Activated CD4-positive, alpha-beta T cell treated with anti-CD3 and anti-CD28 coated beads, Interleukin-2, amount 10 ng/mL, durations not matched to agents 24 days and 14 days (primary cell): Measurements from ENCODE around the gene PHTF2. TPM values are rescaled to one million over a fixed set of nuclear protein-coding genes. Genes with fewer than 3 reads are reported as not detected.

ENCODE experiments used
- DNase-seq: peaks from one replicate; pipeline ENCODE4 v3.0.0; 2022
- H3K27ac Mint-ChIP-seq: one replicate; pipeline ENCODE4 v1.8.0; 2022; ENCODE audit warnings: mild to moderate bottlenecking, mixed read lengths
- H3K27me3 Mint-ChIP-seq: one replicate; pipeline ENCODE4 v1.8.0; 2022; ENCODE audit warnings: mixed read lengths
- H3K36me3 Mint-ChIP-seq: one replicate; pipeline ENCODE4 v1.8.0; 2022; ENCODE audit warnings: low read depth, mild to moderate bottlenecking, mixed read lengths
- H3K4me1 Mint-ChIP-seq: one replicate; pipeline ENCODE4 v1.8.0; 2021; ENCODE audit warnings: mixed read lengths
- H3K4me3 Mint-ChIP-seq: one replicate; pipeline ENCODE4 v1.8.0; 2022; ENCODE audit warnings: mild to moderate bottlenecking, moderate library complexity, mixed read lengths
- H3K9me3 Mint-ChIP-seq: one replicate; pipeline ENCODE4 v1.8.0; 2021; ENCODE audit warnings: mixed read lengths
- intact Hi-C: fragments of 100-400 bp; cut with micrococcal nuclease; formaldehyde crosslinking; loops from one replicate; pipeline ENCODE4 v1.15.1; 2023
- total RNA-seq: library from RNA; stranded (reverse); gene quantifications from 2 replicates; pipeline ENCODE4 v1.2.3, GENCODE V29; 2022

PHTF2 gene
- total RNA-seq = 31.5 and 32.1 TPM in 2 replicates

- peaks cover 31% of the 10 kb centered on the region for H3K36me3 Mint-ChIP-seq
- H3K4me1 Mint-ChIP-seq = peaks cover 54% of the 10 kb centered on the region
- H3K9me3 Mint-ChIP-seq = no peaks in the 10 kb centered on the region
- intact Hi-C loops = loop anchor here (1.0 to 5.0 kb wide), 7 partner anchors 36 to 262 kb away; partner anchors contain the start of gene RSBN1L
- H3K27me3 Mint-ChIP-seq = no peaks in the 10 kb centered on the region
- peak; percentile 98 for DNase-seq
- H3K4me3 Mint-ChIP-seq = peak within 1 kb of the TSS; percentile 97
- peak within 1 kb of the TSS; percentile 98 for H3K27ac Mint-ChIP-seq
Measured at GRCh38 chr7:77798394-77799077, at the start of gene PHTF2, which contains the start of gene TMEM60. Gene PHTF2 (plus strand): TSS chr7:77798773. Gene TMEM60 (minus strand): TSS chr7:77798434. CDS start chr7:77794373, 4,061 bp downstream.

GRCh38 chr7:77752016-77752415 is 46.6 kb upstream of the PHTF2 start:
- Mint-ChIP-seq H3K36me3 (peaks cover 25% of the 10 kb centered on the region), H3K4me3 (no peak overlapping the region), H3K27me3 (no peaks in the 10 kb centered on the region), H3K27ac (no peak overlapping the region), H3K9me3 (no peaks in the 10 kb centered on the region), H3K4me1 (peaks cover 16% of the 10 kb centered on the region)
- peak; percentile 51 for DNase-seq
- intact Hi-C loops = no loop called here

- Mint-ChIP-seq H3K4me1 (peaks cover 21% of the 10 kb centered on the region), H3K36me3 (peaks cover 25% of the 10 kb centered on the region), H3K9me3 (no peaks in the 10 kb centered on the region), H3K4me3 (no peak overlapping the region), H3K27me3 (no peaks in the 10 kb centered on the region), H3K27ac (no peak overlapping the region)
- intact Hi-C loops = no loop called here
- no peak for DNase-seq
Measured at GRCh38 chr7:77753173-77753572, 45.4 kb upstream of the PHTF2 start.

GRCh38 chr7:77757589-77757988 is 41.0 kb upstream of the PHTF2 start:
- Mint-ChIP-seq H3K27ac (no peak overlapping the region), H3K4me1 (peaks cover 23% of the 10 kb centered on the region), H3K9me3 (no peaks in the 10 kb centered on the region), H3K27me3 (no peaks in the 10 kb centered on the region), H3K36me3 (peaks cover 8% of the 10 kb centered on the region), H3K4me3 (no peak overlapping the region)
- no peak for DNase-seq
- intact Hi-C loops = no loop called here

- H3K9me3 Mint-ChIP-seq = no peaks in the 10 kb centered on the region
Measured at GRCh38 chr7:77759294-77759889, 39.2 kb upstream of the PHTF2 start.

GRCh38 chr7:77760809-77761453 is 37.6 kb upstream of the PHTF2 start:
- intact Hi-C loops = no loop called here
- Mint-ChIP-seq H3K4me3 (no peak overlapping the region), H3K36me3 (peaks cover 4% of the 10 kb centered on the region)

More at GRCh38 chr7:77759294-77759889, 39.2 kb upstream of the PHTF2 start:
- peaks cover 4% of the 10 kb centered on the region for H3K36me3 Mint-ChIP-seq
- H3K4me3 Mint-ChIP-seq = no peak overlapping the region
- H3K27ac Mint-ChIP-seq = no peak overlapping the region
- H3K27me3 Mint-ChIP-seq = no peaks in the 10 kb centered on the region
- peak; percentile 92 for DNase-seq
- peaks cover 12% of the 10 kb centered on the region for H3K4me1 Mint-ChIP-seq
- intact Hi-C loops = loop anchor here (1.0 to 2.0 kb wide), 4 partner anchors 39 to 108 kb away; partner anchors contain the start of genes PHTF2 and TMEM60

GRCh38 chr7:77765481-77765880 is 33.1 kb upstream of the PHTF2 start:
- no peak overlapping the region for H3K4me3 Mint-ChIP-seq
- H3K9me3 Mint-ChIP-seq = no peaks in the 10 kb centered on the region
- H3K27ac Mint-ChIP-seq = no peak overlapping the region
- intact Hi-C loops = no loop called here
- peaks cover 2% of the 10 kb centered on the region for H3K4me1 Mint-ChIP-seq
- H3K27me3 Mint-ChIP-seq = no peaks in the 10 kb centered on the region
- H3K36me3 Mint-ChIP-seq = peaks cover 20% of the 10 kb centered on the region
- peak; percentile 5 for DNase-seq

More at GRCh38 chr7:77760809-77761453, 37.6 kb upstream of the PHTF2 start:
- no peak for DNase-seq
- H3K9me3 Mint-ChIP-seq = no peaks in the 10 kb centered on the region
- peaks cover 13% of the 10 kb centered on the region for H3K4me1 Mint-ChIP-seq
- H3K27me3 Mint-ChIP-seq = no peaks in the 10 kb centered on the region
- no peak overlapping the region for H3K27ac Mint-ChIP-seq

- Mint-ChIP-seq H3K4me3 (no peak overlapping the region), H3K36me3 (peaks cover 22% of the 10 kb centered on the region), H3K27ac (no peak overlapping the region), H3K4me1 (peaks cover 2% of the 10 kb centered on the region), H3K9me3 (no peaks in the 10 kb centered on the region), H3K27me3 (no peaks in the 10 kb centered on the region)
- intact Hi-C loops = no loop called here
- DNase-seq = peak; percentile 28
Measured at GRCh38 chr7:77765906-77766800, 32.4 kb upstream of the PHTF2 start.

- no peak for DNase-seq
- Mint-ChIP-seq H3K4me1 (peaks cover 2% of the 10 kb centered on the region), H3K4me3 (no peak overlapping the region), H3K36me3 (peaks cover 22% of the 10 kb centered on the region), H3K27ac (peak overlapping the region; percentile 49), H3K9me3 (no peaks in the 10 kb centered on the region), H3K27me3 (no peaks in the 10 kb centered on the region)
- intact Hi-C loops = no loop called here
Measured at GRCh38 chr7:77766801-77767605, 31.6 kb upstream of the PHTF2 start.

- H3K27ac Mint-ChIP-seq = no peak overlapping the region
- no peak overlapping the region for H3K4me3 Mint-ChIP-seq
- H3K4me1 Mint-ChIP-seq = peaks cover 2% of the 10 kb centered on the region
- peaks cover 34% of the 10 kb centered on the region for H3K36me3 Mint-ChIP-seq
- intact Hi-C loops = no loop called here
- no peaks in the 10 kb centered on the region for H3K9me3 Mint-ChIP-seq
- H3K27me3 Mint-ChIP-seq = no peaks in the 10 kb centered on the region
- DNase-seq = no peak
Measured at GRCh38 chr7:77770316-77770715, 28.3 kb upstream of the PHTF2 start.

GRCh38 chr7:77771901-77772300 is 26.7 kb upstream of the PHTF2 start:
- no peak overlapping the region for H3K4me3 Mint-ChIP-seq
- peaks cover 42% of the 10 kb centered on the region for H3K36me3 Mint-ChIP-seq
- no peaks in the 10 kb centered on the region for H3K27me3 Mint-ChIP-seq
- H3K4me1 Mint-ChIP-seq = no peaks in the 10 kb centered on the region
- H3K27ac Mint-ChIP-seq = no peak overlapping the region
- DNase-seq = no peak
- intact Hi-C loops = no loop called here
- H3K9me3 Mint-ChIP-seq = no peaks in the 10 kb centered on the region

- Mint-ChIP-seq H3K36me3 (peaks cover 46% of the 10 kb centered on the region), H3K27ac (no peak overlapping the region), H3K9me3 (no peaks in the 10 kb centered on the region), H3K27me3 (no peaks in the 10 kb centered on the region), H3K4me1 (peaks cover 2% of the 10 kb centered on the region), H3K4me3 (no peak overlapping the region)
- intact Hi-C loops = no loop called here
- DNase-seq = peak; percentile 8
Measured at GRCh38 chr7:77778535-77778934, 20.0 kb upstream of the PHTF2 start.

- Mint-ChIP-seq H3K36me3 (peaks cover 49% of the 10 kb centered on the region), H3K9me3 (no peaks in the 10 kb centered on the region), H3K27ac (no peak overlapping the region), H3K27me3 (no peaks in the 10 kb centered on the region), H3K4me3 (no peak overlapping the region), H3K4me1 (peaks cover 2% of the 10 kb centered on the region)
- peak; percentile 20 for DNase-seq
- intact Hi-C loops = no loop called here
Measured at GRCh38 chr7:77782383-77782782, 16.2 kb upstream of the PHTF2 start.
